ENCODE results near the gene FLACC1.
A peak's percentile ranks its signal among the peaks of the same experiment; 100 is the strongest.
"Not testable (repeated sequence)": the region's sequence is repeated elsewhere in the genome, so short reads cannot be mapped to it uniquely, and the experiment has no call there.

FLACC1 gene

GRCh38 chr2:201357221-201357620 is at the start of gene FLACC1:
FLACC1 (minus strand) TSS chr2:201357345; CDS start chr2:201351404, 5,941 bp downstream.
- peak; percentile 86 for DNase-seq (ENCODE audit: low read depth)

- DNase-seq (ENCODE audit: low read depth): peak; percentile 77
These were observed 49.0 kb upstream of the FLACC1 start for GRCh38 chr2:201406077-201406662.

- DNase-seq (ENCODE audit: low read depth): no peak
These were observed 47.6 kb upstream of the FLACC1 start for GRCh38 chr2:201404699-201405280.

GRCh38 chr2:201403880-201404279 is 46.7 kb upstream of the FLACC1 start:
- DNase-seq (ENCODE audit: low read depth): no peak

GRCh38 chr2:201402651-201403562 is 45.8 kb upstream of the FLACC1 start:
- DNase-seq (ENCODE audit: low read depth): no peak

GRCh38 chr2:201401815-201402214 is 44.7 kb upstream of the FLACC1 start:
- no peak for DNase-seq (ENCODE audit: low read depth)

- DNase-seq (ENCODE audit: low read depth): no peak
These were observed 39.5 kb upstream of the FLACC1 start for GRCh38 chr2:201396595-201396994.

GRCh38 chr2:201383136-201383535 is 26.0 kb upstream of the FLACC1 start:
- DNase-seq (ENCODE audit: low read depth): no peak

GRCh38 chr2:201378496-201379397 is 21.6 kb upstream of the FLACC1 start:
- DNase-seq (ENCODE audit: low read depth): no peak

GRCh38 chr2:201377218-201377617 is 20.1 kb upstream of the FLACC1 start:
- DNase-seq (ENCODE audit: low read depth): no peak

- DNase-seq (ENCODE audit: low read depth): no peak
These were observed 12.6 kb upstream of the FLACC1 start for GRCh38 chr2:201369775-201370174.

- DNase-seq (ENCODE audit: low read depth): not testable (repeated sequence)
These were observed 12.2 kb upstream of the FLACC1 start for GRCh38 chr2:201369318-201369717.

GRCh38 chr2:201366146-201366545 is 9.0 kb upstream of the FLACC1 start:
- no peak for DNase-seq (ENCODE audit: low read depth)

GRCh38 chr2:201363857-201364560 is 6.9 kb upstream of the FLACC1 start:
- peak; percentile 31 for DNase-seq (ENCODE audit: low read depth)

GRCh38 chr2:201362396-201362795 is 5.3 kb upstream of the FLACC1 start:
- DNase-seq (ENCODE audit: low read depth): no peak

- no peak for DNase-seq (ENCODE audit: low read depth)
These were observed 4.1 kb upstream of the FLACC1 start for GRCh38 chr2:201361078-201361733.

- DNase-seq (ENCODE audit: low read depth): no peak
These were observed 3.1 kb upstream of the FLACC1 start for GRCh38 chr2:201360256-201360655.

GRCh38 chr2:201358684-201359083 is 1.5 kb upstream of the FLACC1 start:
- DNase-seq (ENCODE audit: low read depth): peak; percentile 79

GRCh38 chr2:201353116-201353515 is 4.0 kb downstream of the FLACC1 start:
- no peak for DNase-seq (ENCODE audit: low read depth)

- no peak for DNase-seq (ENCODE audit: low read depth)
These were observed 6.3 kb downstream of the FLACC1 start for GRCh38 chr2:201350879-201351278.

GRCh38 chr2:201349601-201350000 is 7.5 kb downstream of the FLACC1 start:
- DNase-seq (ENCODE audit: low read depth): no peak

Data from stromal cell of bone marrow (primary cell).